GM18519 (cell line): ENCODE data around the gene CYP3A7.
"Not testable (repeated sequence)": the region's sequence is repeated elsewhere in the genome, so short reads cannot be mapped to it uniquely, and the experiment has no call there.

ENCODE experiments used
- ATAC-seq: cut with Tn5 transposase; IDR thresholded peaks from one replicate; pipeline ENCODE4 v1.9.1; 2021; ENCODE audit warnings: mild to moderate bottlenecking, moderate library complexity; ENCODE audit not compliant: unreplicated experiment, low FRiP score

Gene CYP3A7

DNA sequence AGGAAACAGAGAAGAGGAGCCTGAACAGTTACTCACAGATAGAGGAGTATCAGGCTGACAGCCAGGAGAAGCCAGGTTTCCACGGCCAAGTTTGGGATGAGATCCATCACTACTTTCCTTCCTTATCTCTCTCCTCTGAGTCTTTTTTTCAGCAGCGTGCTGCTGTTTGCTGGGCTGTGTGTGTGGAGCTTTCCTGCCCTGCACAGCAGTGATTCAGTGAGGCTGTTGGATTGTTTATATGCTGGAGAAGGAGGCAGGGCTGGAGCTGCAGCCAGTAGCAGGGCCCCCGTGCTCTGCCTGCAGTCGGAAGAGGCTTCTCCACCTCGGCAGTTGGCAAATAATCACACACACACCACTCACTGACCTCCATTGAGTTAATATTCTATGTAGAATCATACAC is at the start of gene CYP3A7:
Gene CYP3A7, minus strand, starts transcription at position 210 of the 400 bp plus-strand sequence. Its CDS starts 103 bp downstream, at position 107.
- ATAC-seq = no peak

- no peak for ATAC-seq
Measured at GRCh38 chr7:99784007-99784406, 49.0 kb upstream of the CYP3A7 start, which contains the start of gene CYP3A4. CYP3A4 (minus strand) TSS chr7:99784184; CDS start chr7:99784081, 103 bp downstream.

GRCh38 chr7:99782012-99782953 is 47.3 kb upstream of the CYP3A7 start:
- no peak for ATAC-seq

DNA sequence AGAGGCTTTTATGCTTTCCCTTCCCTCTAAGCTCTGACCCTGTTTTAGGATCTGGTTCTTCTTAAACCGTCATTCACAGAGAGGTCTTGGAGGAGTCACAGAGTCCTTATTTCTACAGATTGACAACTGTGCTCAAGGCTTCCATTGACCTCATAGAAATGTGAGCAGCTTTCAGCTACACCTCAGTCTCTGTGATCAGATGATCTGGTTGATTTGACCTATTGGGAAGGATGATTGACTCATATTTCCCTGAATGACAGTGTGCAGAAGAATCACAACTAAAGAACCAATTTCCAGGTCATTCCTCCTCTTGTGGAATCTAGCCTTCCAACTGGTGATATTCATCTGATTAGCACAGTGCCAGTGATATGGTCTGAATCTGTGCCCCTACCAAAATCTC is 45.6 kb upstream of the CYP3A7 start:
- ATAC-seq = no peak

DNA sequence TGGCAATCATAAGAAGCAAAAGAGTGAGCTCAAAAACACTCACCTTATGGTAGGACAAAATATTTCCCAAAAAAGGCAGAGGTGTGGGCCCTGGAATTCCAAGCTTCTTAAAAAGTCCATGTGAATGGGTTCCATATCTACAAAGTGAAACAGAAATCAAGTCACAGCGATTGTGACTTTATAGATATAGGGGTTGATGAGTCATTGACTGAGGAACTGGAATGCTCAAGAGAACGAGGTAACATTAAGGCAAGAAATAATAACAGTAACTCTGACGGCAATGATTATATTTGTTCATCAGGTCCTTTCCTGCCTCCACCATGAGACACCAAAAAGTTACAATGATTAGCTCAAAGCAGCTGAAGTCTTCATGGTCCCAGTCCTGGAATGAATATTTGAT is 45.0 kb upstream of the CYP3A7 start:
- no peak for ATAC-seq

GRCh38 chr7:99778880-99779279 is 43.9 kb upstream of the CYP3A7 start:
- no peak for ATAC-seq

DNA sequence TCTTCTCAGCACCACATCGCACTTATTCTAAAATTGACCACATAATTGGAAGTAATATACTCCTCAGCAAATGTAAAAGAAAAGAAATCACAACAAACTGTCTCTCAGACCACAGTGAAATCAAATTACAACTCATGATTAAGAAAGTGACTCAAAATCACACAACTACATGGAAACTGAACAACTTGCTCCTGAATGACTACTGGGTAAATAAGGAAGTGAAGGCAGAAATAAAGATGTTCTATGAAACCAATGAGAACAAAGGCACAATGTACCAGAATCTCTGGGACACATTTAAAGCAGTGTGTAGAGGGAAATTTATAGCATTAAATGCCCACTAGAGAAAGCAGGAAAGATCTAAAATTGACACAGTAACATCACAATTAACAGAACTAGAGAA is 38.4 kb upstream of the CYP3A7 start:
- ATAC-seq = not testable (repeated sequence)

GRCh38 chr7:99772565-99772964 is 37.6 kb upstream of the CYP3A7 start:
- no peak for ATAC-seq

DNA sequence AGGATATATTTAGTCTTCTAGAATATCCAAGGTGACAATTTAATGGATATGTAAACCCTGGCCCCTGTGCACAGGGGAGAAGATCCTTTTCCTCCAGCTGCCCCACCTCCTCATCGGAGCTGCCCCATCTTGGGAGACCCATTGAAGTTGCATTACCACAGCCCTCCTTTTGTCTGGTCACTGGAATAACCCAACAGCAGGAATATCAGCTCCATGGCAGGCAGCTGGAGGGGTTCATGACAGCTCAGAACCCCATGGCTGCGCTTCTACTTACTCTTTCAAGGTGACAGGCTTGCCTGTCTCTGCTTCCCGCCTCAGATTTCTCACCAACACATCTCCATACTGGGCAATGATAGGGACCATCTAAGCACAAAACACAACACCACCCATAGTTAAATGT is 34.5 kb upstream of the CYP3A7 start:
- ATAC-seq = not testable (repeated sequence)

GRCh38 chr7:99768471-99768870 is 33.5 kb upstream of the CYP3A7 start:
- no peak for ATAC-seq

DNA sequence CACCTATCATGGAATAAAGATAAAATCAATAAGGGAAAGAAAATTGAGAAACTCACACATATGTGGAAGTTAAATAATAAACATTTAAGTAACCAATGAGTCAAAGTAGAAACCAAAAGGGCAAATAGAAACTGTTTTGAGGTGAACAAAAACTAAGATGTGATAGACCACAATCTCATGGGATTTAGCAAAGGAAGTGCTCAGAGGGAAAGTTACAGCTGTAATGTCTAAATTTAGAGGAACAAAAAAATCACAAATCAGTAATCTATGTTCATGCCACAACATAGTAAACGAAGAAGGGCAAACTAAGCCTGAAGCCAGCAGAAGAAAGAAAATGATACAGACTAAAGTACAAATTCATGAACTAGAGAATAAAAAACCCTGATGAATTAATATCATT is 32.7 kb upstream of the CYP3A7 start:
- ATAC-seq = no peak

DNA sequence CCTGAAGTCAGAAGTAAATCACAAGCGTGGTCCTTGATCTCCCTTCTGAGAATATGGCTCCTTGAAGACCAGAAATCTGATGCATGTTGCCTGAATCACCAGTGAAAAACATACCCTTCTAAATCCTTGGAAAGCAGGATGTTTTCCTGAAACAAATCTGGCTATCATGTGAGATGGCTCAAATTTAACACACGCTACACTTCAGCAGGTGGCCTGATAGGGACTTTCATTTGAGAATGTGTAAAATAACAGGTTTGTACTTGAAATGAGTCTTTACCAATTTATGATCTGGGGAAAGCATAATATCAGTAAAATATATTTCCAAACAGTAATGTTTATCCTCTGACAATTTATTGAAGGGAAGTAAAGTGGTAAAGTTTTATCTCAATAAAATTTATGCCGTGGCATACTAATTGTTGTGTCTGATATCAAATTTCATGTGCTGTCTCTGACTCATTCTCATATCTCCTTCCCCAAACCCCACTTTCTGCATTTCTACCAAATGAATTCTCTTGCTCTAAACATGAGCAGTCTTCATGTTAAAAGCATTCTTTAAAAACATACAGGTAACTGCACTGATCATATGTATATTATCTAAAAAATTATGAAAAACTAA is 31.6 kb upstream of the CYP3A7 start:
- ATAC-seq = no peak

DNA sequence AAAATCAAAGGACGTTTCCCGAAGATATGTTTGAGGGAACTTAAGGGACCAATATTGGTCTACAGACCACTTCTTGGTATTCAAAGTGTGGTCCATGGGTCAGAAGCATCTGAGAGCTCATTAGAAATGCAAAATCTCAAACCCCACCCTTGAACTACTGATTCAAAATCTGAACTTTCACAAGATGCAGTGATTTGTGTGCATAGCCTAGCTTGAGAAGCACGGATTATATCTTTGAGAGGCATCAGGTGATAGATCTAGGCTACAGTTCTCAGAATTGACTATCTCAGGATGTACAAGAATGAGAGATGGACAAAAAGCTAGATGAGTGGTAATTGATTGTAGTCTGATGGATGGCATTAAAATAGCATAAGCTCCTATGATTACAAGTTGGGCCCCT is 29.5 kb upstream of the CYP3A7 start:
- ATAC-seq = no peak

GRCh38 chr7:99762680-99763327 is 27.8 kb upstream of the CYP3A7 start:
- ATAC-seq = no peak

- ATAC-seq = no peak
Measured at GRCh38 chr7:99755085-99755484, 20.1 kb upstream of the CYP3A7 start.

DNA sequence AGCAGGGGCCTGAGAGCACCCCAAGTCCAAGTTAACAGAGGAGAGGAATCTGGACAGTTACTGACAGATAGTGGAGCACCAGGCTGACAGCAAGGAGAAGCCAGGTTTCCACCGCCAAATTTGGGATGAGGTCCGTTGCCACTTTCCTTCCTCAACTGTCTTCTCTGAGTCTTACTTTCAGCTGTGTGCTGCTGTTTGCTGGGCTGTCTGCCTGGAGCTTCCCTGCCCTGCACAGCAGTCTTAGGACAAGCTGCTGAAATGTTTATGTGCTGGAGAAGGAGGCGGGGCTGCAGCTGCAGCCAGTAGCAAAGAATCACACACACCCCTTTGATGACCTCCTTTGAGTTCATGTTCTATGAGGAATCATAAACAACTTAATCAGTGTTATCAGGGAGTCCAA is 17.4 kb upstream of the CYP3A7 start:
- no peak for ATAC-seq

DNA sequence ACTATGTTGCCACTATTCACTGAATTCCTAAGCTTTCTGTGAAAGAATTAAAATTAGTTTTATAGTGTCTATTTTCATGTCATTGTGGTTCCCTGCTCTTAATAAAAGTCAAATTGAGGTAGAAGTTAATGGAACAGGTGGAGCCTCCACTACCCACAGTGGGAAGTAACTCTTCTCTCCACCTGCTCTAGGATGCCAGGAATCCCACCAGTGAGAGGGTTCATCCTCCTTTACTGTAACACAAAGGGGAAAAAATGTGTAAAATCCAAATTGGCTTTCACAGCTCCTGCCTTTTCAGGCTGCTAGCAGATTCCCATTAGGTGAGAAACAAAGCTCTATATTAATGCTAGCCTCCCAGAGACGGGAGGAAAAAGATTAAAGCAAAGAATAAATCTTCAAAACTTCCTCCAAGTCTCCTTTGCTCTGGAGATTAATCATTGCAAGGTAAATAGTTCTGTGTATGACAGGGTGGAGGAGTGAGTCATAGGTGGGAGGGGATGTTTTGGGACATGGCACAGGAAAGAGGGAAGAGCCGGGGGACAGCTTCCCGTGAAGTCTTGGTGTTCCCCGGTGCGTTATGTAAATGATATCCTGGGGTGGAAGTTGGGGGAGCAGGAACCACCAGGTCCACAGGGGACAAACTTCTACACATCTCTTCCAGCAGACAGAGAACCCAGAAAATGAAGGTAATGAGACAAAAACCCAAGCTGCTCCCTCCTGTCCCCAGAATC is 16.5 kb upstream of the CYP3A7 start:
- not testable (repeated sequence) for ATAC-seq

- ATAC-seq = no peak
Measured at GRCh38 chr7:99748846-99749579, 14.0 kb upstream of the CYP3A7 start.

GRCh38 chr7:99746915-99747314 is 11.9 kb upstream of the CYP3A7 start:
- not testable (repeated sequence) for ATAC-seq

GRCh38 chr7:99745395-99745794 is 10.4 kb upstream of the CYP3A7 start:
- ATAC-seq = not testable (repeated sequence)
